Measurements from ENCODE around the gene KLKB1.
A peak's percentile ranks its signal among the peaks of the same experiment; 100 is the strongest.

DNA sequence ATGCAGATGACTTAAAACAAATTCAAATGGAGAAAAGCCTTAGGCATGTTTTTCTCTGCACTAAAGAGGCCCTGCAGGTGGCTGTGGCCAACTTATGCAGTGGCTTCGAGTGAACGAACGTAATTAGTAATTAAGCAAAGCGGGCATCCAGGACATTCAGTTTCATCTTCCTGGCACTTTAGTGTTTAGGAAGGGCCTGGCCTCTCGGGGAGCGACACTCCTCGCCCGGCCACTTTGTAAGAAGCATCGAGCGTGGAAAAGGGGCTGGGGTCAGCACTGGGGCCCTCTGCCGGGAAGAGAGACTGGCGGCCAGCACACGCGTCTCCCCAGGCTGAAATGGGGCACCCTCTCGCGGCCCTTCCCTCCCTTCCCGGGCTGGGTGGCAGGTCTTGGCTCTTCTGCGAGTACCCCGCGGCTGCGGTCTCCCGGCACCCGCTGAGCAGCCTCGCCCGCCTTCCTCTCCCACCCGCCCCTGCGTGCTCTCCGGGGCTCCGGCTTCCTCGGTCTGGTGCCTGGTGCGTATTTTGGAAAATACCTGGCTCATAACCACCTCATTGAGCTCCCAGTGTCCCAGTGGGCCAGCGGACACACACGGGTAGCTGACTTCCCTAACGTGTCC lies 36.6 kb upstream of the KLKB1 start:
- TF ChIP-seq, protein P1, sequence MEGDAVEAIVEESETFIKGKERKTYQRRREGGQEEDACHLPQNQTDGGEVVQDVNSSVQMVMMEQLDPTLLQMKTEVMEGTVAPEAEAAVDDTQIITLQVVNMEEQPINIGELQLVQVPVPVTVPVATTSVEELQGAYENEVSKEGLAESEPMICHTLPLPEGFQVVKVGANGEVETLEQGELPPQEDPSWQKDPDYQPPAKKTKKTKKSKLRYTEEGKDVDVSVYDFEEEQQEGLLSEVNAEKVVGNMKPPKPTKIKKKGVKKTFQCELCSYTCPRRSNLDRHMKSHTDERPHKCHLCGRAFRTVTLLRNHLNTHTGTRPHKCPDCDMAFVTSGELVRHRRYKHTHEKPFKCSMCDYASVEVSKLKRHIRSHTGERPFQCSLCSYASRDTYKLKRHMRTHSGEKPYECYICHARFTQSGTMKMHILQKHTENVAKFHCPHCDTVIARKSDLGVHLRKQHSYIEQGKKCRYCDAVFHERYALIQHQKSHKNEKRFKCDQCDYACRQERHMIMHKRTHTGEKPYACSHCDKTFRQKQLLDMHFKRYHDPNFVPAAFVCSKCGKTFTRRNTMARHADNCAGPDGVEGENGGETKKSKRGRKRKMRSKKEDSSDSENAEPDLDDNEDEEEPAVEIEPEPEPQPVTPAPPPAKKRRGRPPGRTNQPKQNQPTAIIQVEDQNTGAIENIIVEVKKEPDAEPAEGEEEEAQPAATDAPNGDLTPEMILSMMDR (IDR thresholded peaks at IDR 0.05): peak in 1 of 5 experiments; percentile 10
- TF ChIP-seq POLR2A (IDR thresholded peaks at IDR 0.05) (no peak), EP300 (IDR thresholded peaks at IDR 0.05) (no peak)

Data from tibial nerve (tissue), 4 donors.